Stimulated activated CD4-positive, alpha-beta T cell treated with anti-CD3 and anti-CD28 coated beads, TNF-alpha, amount 100 ng/mL, for 1 hour (primary cell): ENCODE measurements around the gene ZNF407.

ENCODE experiments used
- DNase-seq, 3 donors: peaks; one replicate each; pipeline ENCODE4 v3.0.0-alpha.2; 2020; ENCODE audit warnings: low read depth in 3 of 3, low spot score in 1 of 3

The ZNF407 gene

DNA sequence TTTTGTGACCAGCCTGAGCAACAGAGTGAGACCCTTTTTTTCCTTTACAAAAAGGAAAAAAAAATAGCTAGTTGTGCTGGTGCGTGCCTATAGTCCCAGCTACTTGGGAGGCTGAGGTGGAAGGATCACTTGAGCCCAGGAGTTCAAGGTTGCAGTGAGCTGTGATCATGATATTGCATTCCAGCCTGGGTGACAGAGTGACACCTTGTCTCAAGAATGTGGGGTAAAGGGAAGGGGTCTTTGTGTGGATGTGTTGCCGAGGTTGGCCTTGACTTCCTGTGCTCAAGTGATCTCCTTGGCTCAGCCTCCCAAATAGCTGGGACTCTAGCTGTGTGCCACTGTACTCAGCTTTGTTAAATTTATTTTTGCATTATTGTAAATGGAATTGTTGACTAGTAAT is 120.6 kb downstream of the ZNF407 start:
- no peak for DNase-seq

DNA sequence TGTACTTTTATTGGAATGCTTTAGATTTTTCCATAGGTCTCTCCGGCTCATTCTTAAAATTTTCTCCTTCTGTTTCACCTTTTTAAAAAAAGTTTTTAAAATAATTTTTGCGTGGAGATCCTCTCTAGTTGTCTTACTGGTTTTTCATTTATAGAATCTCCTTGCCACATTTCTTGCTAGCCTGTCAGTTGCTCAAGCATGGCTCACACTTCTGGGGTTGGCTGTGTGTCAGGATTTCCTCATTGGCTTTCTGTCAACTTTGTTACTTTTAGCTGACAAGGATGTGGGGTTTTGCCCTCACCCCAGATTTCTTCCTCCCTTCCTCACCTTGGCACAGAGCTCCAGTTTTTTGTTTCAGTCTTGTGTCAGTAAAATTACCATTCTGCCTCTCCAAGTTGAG is 124.6 kb downstream of the ZNF407 start:
- DNase-seq: no peak

DNA sequence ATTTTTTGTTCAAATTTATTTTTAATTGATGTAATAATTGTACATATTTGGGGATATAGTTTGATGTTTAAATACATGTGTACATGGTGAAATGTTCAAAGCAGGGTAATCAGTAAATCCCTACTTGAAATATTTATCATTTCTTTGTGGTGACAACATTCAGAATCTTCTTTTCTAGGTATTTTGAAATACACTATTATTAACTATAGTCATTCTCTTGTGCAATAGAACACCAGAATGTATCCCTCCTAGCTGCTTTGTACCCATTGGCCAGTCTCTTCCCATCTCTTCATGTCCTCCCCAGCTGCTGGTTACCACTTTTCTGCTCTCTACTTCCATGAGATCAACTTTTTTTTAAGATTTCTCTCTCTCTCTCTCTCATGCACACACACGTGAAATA is 126.5 kb downstream of the ZNF407 start:
- no peak for DNase-seq

DNA sequence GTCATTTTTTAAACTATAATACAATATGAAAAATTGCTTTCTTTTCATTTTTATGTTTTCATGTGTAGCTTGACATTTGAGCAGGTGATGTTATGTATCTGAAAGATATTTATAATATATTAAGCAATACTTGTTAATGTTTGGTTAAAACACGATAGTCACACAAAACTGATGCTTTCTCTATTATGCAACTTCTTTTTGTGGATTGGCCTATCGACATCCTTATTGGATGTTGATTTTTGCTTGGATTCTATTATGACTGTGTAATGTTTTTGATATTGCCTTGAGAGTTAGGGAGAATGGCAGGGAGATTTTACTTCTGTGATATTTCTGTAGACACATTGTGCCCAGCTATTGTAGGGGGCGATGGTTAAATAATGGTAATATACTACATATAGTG is 128.0 kb downstream of the ZNF407 start:
- DNase-seq: no peak

DNA sequence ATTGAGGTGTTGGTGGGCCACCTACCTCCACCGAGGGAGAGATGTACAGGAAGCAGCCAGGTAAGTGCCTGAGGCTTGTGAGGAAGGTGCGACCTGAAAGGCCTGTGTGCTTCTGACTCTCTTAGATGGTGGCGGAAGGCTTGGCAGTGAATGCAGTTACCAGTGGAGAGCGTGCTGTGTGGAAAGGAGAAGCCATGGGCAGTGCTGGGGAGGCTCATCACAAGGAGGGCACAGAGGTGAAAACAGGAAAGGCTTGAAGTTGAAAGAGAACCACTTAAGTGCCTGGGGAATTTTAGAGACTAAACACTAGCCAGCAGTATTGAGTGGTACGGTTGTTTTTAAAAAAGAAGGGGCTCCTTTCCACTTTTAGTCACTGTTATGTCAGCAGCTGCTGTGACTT is 130.9 kb downstream of the ZNF407 start:
- DNase-seq: no peak

DNA sequence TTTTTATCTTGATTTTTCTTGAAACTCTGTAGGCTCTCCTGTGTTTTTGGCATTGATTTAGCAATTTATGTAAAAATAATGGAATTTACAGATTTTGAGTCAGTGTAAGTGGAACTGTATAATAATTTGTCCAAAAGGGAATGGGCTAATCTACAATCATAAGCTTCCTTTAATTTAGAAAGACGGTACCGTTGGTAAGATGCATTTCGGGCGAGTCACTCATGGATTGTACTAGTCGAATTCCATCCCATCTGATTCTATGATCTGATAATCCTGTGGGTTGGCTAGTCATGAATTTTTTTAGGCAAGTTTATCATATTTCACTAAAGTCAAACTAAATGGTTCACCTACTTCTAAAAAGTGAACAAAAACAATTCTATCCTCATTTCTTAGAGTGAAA is 133.4 kb downstream of the ZNF407 start:
- DNase-seq: no peak

DNA sequence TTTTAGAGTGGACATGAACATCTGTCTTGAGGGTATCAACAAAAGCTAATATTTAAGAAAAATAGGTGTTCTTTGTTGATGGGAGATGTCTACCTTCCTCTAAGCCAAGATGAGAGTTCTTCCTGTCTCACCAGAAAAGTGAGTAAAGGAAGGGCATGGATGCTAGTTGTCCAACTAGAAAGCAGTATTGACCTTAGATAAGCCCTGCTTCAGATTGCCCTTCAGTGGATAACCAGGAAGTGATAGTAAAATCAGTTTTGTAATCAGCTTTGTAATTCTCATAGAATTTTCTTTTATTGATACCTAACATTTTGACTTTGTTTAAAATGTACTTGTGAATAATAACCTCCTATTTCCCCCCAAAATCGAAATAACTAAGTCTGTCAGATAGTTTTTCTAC is 134.7 kb downstream of the ZNF407 start:
- DNase-seq: no peak

DNA sequence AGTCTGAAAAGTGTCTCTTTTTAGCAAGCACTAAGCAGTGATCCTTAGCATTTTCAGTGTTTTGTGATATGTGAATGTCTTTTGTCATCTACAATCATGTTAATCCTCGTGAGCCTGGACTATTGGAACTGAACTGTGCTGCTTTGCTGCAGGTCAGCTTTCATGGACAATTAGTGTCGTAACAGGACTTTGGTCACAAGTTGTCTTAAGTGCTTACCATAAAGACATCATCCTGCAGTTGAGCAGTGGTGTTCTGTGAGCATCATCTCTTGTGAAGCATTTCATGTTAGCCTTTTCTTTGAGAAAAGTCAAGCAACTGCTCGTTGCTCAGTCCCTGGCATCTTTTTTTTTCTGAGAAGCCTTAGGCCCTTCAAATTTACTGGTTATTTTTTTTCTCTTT is 135.9 kb downstream of the ZNF407 start:
- DNase-seq: no peak

DNA sequence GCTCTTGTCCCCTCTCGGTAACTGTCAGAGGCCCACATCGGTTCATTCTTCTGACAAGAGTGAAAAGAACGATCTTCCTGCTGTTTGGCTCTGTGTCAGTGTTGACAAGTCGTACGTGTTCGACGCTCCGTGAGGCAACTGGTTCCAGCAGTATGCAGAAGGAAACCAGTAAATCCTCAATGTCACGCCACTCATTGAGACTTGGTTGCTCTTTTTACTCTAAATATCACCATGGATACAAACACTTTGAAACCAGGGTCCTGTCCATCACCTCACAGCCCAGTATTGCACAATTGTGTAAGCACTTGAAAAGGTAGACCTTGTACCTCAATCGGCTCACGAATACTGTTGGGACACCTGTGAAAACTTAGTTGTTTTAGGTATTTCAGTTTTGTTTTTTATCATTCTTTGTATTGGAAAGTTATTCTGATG is 136.4 kb downstream of the ZNF407 start:
- no peak for DNase-seq

DNA sequence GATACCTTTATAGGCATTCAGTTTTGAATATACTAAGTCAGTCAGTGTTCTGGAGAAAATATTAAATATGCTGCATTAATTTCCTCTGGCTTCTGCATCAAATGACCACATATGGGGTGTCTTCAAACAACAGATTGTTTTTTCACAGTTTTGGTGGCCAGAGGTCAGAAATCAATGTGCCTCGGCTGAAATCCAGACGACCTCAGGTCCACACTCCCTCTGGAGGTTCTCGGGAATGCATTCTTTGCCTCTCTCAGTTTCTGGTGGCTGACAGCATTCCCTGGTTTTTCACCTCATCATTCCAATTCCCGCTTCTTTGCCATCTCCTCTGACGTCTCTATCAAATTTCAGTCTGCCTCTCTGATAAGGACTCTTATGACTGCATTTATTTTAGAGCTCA is 142.3 kb downstream of the ZNF407 start:
- no peak for DNase-seq

DNA sequence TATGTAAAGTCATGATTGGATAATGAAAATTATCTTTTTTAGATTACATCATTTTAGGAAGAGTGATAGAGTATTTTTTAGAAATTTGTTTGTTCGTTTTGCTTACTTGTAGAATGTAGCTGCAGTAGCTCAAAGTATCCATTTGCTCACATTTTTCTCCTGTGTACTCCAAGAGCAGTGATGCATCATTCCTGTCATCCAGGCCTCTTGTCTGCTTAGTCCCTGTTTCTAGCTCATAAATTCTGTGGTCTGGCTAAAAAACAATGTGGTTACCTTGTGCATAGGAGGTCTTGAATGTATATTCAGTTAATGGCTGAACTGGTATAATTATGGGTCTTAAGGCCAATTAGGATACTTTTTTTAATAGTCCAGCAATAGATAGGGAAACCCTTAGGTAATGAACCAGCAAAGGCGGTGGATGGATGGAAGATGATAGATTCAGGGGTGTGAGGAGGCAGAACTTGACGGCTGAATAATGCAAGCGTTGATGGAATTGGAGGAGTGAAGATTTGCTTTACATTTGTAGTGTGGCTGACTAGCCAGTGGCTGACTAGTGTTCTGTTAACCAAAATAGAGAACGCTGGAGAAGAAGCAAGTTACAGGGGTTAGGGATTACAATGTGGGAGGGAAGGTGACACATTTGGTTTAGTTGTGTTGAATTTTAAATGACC is 145.0 kb downstream of the ZNF407 start:
- no peak for DNase-seq

DNA sequence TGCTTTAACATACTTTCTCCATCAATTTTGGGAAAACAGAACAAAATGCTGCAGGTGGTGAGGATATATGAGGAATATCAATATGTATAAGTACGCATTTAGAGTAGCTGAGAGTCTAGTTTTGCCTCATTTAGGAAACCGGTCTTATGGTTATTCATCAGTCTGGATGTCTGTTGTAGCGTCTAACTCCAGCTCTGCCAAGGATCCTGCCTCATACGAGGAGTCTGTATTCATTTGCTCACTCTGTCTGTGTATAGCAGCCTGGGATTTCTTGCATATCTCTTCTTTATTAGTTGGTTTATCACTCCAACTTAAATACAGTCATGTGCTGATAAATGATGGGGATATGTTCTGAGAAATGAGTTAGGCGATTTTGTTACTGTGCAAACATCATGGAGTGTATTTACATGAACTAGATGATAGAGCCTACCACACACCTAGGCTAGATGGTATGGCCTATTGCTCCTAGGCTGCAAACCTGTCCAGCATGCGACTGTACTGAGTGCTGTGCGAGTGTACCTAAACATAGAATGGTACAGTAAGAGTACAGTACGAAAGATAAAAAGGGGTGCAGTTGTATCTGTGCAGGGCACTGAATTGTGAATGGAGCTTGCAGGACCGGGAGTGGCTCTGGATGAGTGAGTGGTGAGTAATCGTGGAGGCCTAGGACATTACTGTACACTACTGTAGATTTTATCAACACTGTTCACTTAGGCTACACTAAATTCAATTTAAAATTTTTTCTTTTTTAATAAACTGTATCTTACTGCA is 148.1 kb downstream of the ZNF407 start:
- DNase-seq: no peak

DNA sequence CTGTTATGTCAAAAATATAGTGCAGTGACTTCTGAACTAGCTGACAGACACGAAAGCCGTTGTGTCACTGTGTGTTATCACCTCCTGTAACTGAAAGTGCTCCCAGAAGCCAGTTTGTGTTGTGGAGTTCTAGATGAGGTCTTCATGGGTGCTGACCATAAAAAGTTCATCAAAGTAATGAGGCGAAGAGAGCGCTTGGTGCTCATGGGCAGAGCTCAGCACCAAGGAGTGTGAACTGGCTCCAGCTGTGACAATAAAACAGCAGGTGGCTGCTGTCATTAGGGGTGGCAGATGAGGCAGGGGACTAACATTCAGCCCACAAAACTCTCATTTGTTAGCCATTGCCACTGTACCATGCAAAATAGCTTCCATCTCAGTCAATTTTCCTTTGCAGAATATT is 151.1 kb downstream of the ZNF407 start:
- DNase-seq: no peak

DNA sequence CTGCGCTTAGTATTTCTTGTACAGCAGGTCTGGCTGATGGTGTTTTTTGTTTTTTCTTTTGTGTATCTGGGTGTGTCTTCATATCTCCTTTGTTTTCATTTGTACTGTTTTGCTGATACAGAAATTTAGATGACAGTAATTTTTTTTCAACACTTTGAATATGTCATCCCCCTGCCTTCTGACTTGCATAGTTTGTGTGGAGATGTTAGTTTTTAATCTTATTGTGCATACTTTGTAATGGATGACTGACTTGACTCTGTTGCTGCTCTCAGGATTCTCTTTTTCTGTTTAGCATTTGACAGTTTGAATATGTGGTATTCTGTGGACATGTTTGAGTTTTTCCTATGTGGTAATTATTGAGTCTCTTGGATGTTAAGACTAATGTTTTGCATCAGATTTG is 161.3 kb downstream of the ZNF407 start:
- DNase-seq: no peak

DNA sequence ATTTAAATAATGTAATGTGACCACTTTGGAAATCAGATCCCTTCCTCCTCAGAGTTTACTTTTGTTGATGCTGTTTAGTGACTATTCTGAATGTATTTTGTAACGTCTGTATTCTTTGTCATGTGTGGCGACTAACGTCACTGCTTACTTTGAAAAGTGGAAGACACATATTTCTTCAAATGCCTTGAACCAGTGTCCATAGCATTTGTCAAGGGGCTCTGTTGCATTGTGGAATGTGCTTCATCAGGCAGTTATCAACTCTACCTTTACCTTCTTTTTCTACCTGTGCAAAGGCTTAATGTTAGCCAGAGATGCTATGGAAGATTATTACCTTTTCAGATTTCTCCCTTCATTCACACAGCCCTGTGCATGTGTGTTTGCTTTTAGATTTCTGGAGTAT is 162.4 kb downstream of the ZNF407 start:
- DNase-seq: no peak

DNA sequence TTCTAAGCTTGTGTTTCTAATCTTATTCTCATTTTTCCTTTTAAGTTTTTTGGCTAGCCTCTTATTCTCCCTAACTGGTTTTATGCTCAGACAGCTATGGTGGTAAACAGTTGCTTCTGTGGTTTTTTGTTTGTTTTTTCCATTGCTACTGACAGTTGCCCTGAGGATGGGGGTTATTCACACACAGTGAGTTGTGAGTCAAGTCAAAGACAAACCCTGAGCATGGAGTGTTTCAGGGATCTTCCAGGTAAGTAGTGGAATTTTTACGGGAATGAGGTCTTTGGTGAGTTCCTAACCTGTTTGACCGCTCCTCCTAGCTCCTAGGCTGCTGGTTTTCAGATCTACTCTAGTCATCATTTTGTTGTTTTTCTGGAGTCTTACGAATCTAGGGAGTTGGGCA is 162.8 kb downstream of the ZNF407 start:
- DNase-seq: no peak

DNA sequence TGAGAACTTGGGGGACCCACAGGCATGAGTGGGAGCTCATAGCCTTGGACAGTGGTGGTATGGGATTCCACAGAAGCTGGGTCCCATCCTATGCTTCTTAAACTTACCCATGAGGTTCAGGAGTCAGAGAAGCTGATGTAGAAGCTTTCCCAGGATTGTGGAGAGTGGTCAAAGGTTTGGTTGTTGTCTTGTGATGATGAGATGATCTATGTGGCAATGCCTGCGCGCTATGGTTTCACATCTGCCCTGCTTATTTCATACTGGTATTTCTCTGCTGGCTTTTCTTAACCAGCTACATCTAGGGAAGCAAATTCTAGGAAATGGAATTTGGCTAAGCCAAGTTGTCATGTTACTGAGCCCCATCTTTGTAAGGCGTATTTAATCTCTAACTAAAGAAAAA is 168.6 kb downstream of the ZNF407 start:
- DNase-seq: no peak

DNA sequence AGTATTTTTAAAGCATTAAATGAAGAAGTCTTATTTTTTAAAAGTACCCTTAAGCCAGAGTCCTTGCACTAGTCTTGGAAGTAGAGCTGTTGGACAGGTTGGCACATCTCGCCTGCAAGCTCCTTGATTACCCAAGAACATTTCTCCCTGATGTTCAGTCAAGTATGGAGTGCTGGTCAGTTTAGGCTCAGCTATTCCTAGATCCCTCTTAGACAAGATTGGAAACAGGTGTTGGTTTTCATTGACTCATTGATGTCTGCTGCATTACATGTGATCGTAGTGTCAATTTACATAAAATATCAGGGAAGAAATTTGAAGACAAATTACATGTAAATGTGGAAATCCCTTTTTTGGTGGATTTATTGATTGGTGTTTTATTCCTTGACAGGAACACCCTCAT is 170.4 kb downstream of the ZNF407 start:
- DNase-seq: no peak

DNA sequence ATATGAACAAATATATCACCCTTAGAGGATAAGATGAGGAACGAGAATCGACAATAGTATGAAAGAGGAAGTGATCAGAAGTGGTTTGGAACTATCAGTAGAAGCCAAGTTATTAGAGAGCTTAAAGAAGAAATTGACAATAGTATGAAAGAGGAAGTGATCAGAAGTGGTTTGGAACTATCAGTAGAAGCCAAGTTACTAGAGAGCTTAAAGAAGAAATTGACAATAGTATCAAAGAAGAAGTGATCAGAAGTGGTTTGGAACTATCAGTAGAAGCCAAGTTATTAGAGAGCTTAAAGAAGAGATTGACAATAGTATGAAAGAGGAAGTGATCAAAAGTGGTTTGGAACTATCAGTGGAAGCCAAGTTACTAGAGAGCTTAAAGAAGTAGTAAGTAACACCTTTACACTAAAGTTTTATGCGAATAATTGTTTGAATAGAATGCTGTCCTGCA is 175.5 kb downstream of the ZNF407 start:
- no peak for DNase-seq

DNA sequence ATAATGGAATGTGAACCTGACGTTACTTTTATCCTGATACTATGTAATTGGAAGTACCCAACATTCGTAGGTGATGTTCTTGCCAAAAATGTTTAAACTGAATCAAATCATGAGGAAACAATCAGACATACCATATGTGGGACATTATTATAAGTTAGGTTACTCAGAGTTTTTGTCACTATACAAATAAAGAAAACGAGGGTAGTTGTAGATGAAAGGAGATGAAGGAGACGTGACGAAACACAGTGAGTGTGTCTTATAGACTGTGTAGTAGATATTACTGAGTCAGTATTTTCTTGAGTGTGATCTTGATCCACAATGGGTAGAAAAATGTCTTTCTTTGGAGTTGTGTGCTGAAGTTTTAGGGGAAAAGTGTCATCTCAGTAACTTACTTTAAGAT is 176.8 kb downstream of the ZNF407 start:
- DNase-seq: no peak

DNA sequence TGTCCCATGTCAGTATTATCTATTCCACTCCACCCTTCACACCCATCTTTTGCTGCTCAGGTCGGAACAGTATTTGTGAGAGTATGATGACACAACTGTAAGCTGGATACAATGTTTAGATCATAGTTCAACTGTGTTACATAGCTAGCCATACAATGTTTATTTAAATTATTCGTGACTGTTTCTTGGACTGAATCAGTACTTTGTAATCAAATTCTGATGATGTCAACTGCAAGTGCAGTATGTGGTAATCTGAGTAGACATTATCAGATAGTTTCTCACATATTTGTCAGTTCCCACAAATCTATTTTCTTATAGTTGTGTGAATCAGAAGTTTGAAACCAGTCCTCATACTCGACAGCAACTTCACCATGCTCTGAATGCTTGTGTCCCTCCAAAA is 177.6 kb downstream of the ZNF407 start:
- no peak for DNase-seq

DNA sequence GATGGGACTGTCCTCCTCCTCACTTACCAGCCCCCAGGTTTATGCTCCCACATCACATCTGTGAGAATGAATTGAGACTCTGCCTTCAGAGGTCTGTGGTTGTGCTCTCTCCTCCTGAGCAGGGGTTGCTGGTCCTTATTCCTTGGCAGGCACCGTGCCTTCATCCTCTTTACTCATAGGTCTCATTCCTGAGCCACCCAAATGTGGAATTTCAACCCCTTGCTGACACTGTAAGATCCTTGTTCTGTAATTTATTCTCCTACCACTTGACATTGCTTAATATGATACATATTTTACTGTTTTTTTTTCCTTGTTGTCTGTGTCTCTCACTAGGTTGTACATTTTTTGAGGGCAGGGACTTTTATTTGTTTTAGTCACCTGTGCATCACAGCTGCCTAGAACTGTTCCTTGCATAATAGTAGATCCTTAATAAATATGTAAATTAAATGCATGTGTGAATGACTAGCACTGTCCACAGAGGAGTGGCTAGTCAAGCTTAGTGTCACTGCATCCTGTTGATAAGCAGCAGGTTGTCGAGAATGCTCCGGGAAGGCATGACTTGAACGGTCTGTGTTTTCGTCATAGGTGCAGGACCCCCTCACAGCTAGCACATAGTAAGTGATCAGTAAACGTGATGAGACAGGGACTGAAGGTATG is 180.6 kb downstream of the ZNF407 start:
- no peak for DNase-seq
